BJ (cell line): ENCODE measurements around the gene LINS1. TPM values are rescaled to one million over a fixed set of nuclear protein-coding genes. Genes with fewer than 3 reads are reported as not detected.

ENCODE experiments used
- CTCF ChIA-PET: fragments of 350-600 bp; formaldehyde crosslinking; extraction: SDS; loops from one replicate; lab custom pipeline; 2021; ENCODE audit warnings: antibody characterized with exemption, inconsistent platforms; lab: Yijun Ruan, JAX
- POLR2A ChIA-PET: fragments of 300-600 bp; sonication (Branson Sonifier 250); formaldehyde crosslinking; extraction: SDS; loops from one replicate; lab custom pipeline; 2021; ENCODE audit warnings: antibody characterized with exemption; lab: Charles Lee
- DNase-seq: peaks from one replicate; pipeline ENCODE4 v3.0.0-alpha.2; 2011; ENCODE audit warnings: low read depth
- H3K27me3 ChIP-seq: 2 replicates; pipeline ENCODE4 v1.6.0; 2011; ENCODE audit warnings: low read length; ENCODE audit not compliant: control insufficient read depth, insufficient read depth
- H3K36me3 ChIP-seq: 2 replicates; pipeline ENCODE4 v1.5.1; 2011; ENCODE audit warnings: low read length; ENCODE audit not compliant: control insufficient read depth, insufficient read depth
- H3K4me3 ChIP-seq: 2 replicates; pipeline ENCODE4 v1.5.1; 2011; ENCODE audit warnings: low read depth, mild to moderate bottlenecking, control low read depth, low read length
- polyA plus RNA-seq: library from polyadenylated mRNA; depleted of rRNA; stranded (reverse); fragments of >200 nt; gene quantifications from 2 replicates; pipeline ENCODE4 v1.2.3, GENCODE V29; 2011
- TF ChIP-seq, protein P1 (sequence below): IDR thresholded peaks from 2 replicates; pipeline ENCODE4 v1.5.1; 2011; ENCODE audit warnings: low read depth, mild to moderate bottlenecking, control low read depth, inconsistent platforms, low read length, moderate library complexity; ENCODE audit not compliant: insufficient read depth

LINS1 gene
- polyA plus RNA-seq, 1 experiment, result 5.9 TPM

DNA sequence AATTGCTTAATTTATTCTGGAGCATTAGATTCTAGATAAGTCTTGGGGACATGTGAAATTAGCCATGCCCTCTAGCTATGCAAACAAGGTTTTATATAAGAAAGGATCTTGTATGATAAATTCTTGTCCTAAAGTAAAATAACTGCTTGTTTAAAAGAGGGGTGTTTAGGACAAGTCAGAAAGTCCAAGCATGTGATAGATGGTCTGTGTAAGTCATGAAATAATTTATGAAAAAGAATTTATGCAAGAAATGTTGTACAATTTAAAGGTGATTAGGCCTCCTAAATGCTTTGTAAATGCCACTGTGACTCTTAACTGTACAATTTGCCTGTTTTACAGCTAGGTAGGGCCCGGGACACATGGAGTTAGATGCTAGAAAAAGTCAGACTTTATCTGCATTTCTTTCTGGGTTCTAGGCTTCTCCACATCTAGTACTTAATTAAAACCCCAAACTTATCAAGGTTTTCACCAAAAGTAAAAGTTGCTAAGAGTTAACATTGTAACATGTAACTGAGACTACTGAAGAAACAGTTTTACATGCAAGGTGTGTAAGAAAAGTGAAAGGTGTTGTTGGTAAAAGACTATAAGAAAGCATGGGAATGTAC lies 13.2 kb downstream of the LINS1 start:
- DNase-seq, result no peak
- POLR2A ChIA-PET, result no interaction called here
- CTCF ChIA-PET, result interaction anchor here (1.0 to 1.4 kb wide), 3 partner anchors 9 to 239 kb away, joined by 3 to 4 read pairs (median 4); no protein-coding TSS in a partner anchor
- TF ChIP-seq, protein P1, sequence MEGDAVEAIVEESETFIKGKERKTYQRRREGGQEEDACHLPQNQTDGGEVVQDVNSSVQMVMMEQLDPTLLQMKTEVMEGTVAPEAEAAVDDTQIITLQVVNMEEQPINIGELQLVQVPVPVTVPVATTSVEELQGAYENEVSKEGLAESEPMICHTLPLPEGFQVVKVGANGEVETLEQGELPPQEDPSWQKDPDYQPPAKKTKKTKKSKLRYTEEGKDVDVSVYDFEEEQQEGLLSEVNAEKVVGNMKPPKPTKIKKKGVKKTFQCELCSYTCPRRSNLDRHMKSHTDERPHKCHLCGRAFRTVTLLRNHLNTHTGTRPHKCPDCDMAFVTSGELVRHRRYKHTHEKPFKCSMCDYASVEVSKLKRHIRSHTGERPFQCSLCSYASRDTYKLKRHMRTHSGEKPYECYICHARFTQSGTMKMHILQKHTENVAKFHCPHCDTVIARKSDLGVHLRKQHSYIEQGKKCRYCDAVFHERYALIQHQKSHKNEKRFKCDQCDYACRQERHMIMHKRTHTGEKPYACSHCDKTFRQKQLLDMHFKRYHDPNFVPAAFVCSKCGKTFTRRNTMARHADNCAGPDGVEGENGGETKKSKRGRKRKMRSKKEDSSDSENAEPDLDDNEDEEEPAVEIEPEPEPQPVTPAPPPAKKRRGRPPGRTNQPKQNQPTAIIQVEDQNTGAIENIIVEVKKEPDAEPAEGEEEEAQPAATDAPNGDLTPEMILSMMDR, result no peak
- H3K36me3 ChIP-seq, result no peaks in the 10 kb centered on the region; the same call in 1 of the 2 replicates
- no peaks in the 10 kb centered on the region for H3K27me3 ChIP-seq
- H3K4me3 ChIP-seq, result no peak overlapping the region

DNA sequence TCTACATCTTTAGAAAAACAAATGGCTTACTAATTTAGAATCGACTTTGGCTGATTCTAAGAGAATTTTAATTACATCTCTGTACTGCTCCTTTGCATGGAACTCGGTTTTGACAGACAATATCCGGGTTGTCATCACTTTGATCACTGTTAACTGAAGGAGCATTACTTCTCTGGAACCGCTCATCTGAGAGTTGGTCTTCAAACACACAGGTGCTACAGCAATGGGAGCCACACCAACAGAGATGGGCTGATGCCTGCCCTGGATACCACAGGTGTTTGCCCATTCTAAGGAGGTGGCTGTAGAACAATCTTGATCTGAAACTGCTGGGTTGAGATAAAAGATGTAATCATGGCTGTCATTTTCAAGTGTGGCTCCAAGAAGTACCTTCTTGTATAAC lies 21.6 kb downstream of the LINS1 start:
- CTCF ChIA-PET, result no interaction called here
- Histone ChIP-seq H3K27me3 (no peaks in the 10 kb centered on the region), H3K4me3 (no peak overlapping the region), H3K36me3 (no peaks in the 10 kb centered on the region; the same call in 1 of the 2 replicates)
- TF ChIP-seq, protein P1, result no peak
- POLR2A ChIA-PET, result no interaction called here
- no peak for DNase-seq

DNA sequence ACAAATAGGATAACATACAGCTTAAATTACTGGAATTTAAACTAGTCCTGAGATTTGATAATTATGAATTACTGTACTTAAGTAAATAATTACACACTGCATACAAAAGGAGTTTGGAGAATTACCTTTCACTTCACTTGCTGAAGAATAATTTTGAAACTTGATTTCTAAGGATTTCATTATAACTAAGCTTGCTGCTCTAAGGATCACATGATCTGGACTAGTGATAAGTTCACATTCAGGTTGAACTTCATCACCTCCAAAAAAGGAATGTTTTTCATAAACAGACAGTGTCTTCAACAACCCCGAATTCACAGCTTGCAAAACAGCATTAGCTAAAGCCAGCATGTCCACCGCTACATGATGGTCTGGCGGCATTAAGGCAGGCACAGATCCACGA lies 28.5 kb downstream of the LINS1 start:
- POLR2A ChIA-PET, result no interaction called here
- TF ChIP-seq, protein P1, result no peak
- no peak overlapping the region for H3K4me3 ChIP-seq
- no peaks in the 10 kb centered on the region; the same call in 1 of the 2 replicates for H3K36me3 ChIP-seq
- CTCF ChIA-PET, result interaction anchor here (0.9 to 3.3 kb wide), 6 partner anchors 8 to 1301 kb away, joined by 3 to 21 read pairs (median 8); no protein-coding TSS in a partner anchor
- no peaks in the 10 kb centered on the region for H3K27me3 ChIP-seq
- no peak for DNase-seq

DNA sequence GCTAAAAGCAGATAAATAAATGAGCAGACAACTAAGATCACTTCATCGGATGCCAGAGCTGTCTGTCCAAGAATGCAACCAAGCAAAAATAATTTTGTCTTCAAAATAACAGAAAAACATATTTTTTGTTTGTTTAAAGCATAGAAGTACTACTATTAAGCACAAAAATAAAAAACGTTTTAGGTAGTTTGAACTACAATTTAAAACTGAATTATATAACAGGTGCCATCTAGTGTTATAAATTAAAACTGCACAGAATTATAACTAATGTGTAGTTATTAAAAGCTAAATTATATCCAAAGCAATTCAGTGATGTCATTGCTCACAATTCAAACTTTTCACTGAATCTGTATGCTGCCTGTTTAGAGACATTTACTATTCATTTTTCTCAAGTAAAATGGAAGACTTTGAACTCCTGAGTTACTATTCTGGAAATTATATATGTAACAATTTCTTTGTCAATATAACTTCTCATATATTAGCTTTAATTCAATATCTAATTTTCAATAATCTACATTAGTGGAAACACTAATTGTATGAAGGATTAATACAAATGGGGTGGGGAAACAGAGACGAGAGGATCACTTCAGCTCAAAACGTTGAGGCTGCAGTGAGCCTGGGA lies 29.5 kb downstream of the LINS1 start:
- Histone ChIP-seq H3K27me3 (no peaks in the 10 kb centered on the region), H3K4me3 (no peak overlapping the region), H3K36me3 (peaks cover 3% of the 10 kb centered on the region)
- ChIA-PET POLR2A (interaction anchor here (0.5 kb wide), 1 partner anchor 839 kb away, joined by 10 read pairs; the partner anchor contains the start of gene LYSMD4), CTCF (interaction anchor here (1.0 to 3.3 kb wide), 10 partner anchors 9 to 1300 kb away, joined by 3 to 21 read pairs (median 6); partner anchors contain the start of genes ASB7 and LINS1)
- DNase-seq, result no peak
- TF ChIP-seq, protein P1, result no peak

DNA sequence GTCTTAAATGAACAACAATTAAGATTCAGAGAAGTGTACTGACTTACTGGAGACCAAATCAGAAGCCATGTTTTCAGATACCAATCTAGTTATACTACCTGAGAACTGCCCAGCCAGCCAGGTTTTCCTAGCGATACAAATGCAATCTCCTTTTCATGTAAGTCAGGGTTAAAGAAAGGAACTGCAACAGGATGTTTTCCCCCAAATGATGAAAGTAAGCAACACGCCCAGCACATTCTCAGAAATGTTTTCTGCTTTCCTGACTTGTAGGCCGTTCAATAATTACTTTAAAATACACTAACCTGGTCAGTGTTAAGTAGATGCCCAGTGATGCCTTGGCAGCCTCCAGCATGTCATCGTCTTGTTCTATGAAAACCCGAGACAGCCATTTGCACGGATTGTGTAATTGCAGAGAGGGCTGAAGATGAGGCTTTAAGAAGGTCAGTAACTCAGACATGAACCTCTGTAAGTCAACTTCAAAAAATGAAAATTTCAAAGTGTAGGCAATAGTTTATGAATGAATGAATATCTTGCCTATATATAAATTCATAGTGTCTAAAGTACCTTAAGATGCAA lies 30.3 kb downstream of the LINS1 start:
- no peak for DNase-seq
- ChIA-PET POLR2A (no interaction called here), CTCF (interaction anchor here (0.6 to 3.3 kb wide), 11 partner anchors 8 to 1300 kb away, joined by 3 to 13 read pairs (median 5); partner anchors contain the start of genes ASB7 and LINS1)
- TF ChIP-seq, protein P1, result no peak
- Histone ChIP-seq H3K27me3 (no peaks in the 10 kb centered on the region), H3K4me3 (no peak overlapping the region), H3K36me3 (peaks cover 3% of the 10 kb centered on the region)
